H1 (cell line): ENCODE data around the gene FGF12. TPM values are rescaled to one million over a fixed set of nuclear protein-coding genes. Genes with fewer than 3 reads are reported as not detected.

ENCODE experiments used
- CTCF ChIA-PET: fragments of 300-600 bp; sonication (Branson Sonifier 250); formaldehyde crosslinking; loops from one replicate; lab custom pipeline; 2021; ENCODE audit not compliant: partially characterized antibody; lab: Charles Lee
- POLR2A ChIA-PET: fragments of 300-600 bp; sonication (Branson Sonifier 250); formaldehyde crosslinking; loops from one replicate; lab custom pipeline; 2021; ENCODE audit warnings: inconsistent platforms; ENCODE audit not compliant: partially characterized antibody; lab: Charles Lee
- DNase-seq, 2 experiments: peaks; one replicate each; pipeline versions ENCODE4 v3.0.0 to v3.0.0-alpha.2; 2010 to 2022; ENCODE audit warnings: low spot score in 2 of 2, low read depth in 1 of 2, mixed read lengths in 1 of 2
- FAIRE-seq: peaks from 2 replicates; lab custom pipeline; 2011; peaks lifted over from hg19 to GRCh38; lab: Jason Lieb, UNC
- H2AFZ ChIP-seq: 2 replicates; pipeline ENCODE4 v1.8.1; 2012; ENCODE audit warnings: low read length, inconsistent platforms
- H2AK5ac ChIP-seq: 2 replicates; pipeline ENCODE4 v1.6.1; 2013; ENCODE audit warnings: low read depth, low read length
- H2BK120ac ChIP-seq: replicated peaks from 2 replicates; pipeline ENCODE3; 2013; ENCODE audit warnings: low read depth, low read length, inconsistent platforms
- H2BK12ac ChIP-seq: 2 replicates; pipeline ENCODE4 v1.6.1; 2013; ENCODE audit warnings: low read depth, low read length
- H2BK15ac ChIP-seq: 2 replicates; pipeline ENCODE4 v1.6.1; 2013; ENCODE audit warnings: low read length
- H2BK20ac ChIP-seq: 2 replicates; pipeline ENCODE4 v1.6.1; 2013; ENCODE audit warnings: low read length
- H2BK5ac ChIP-seq: 2 replicates; pipeline ENCODE4 v1.6.1; 2013; ENCODE audit warnings: low read depth, low read length
- H3K14ac ChIP-seq: 2 replicates; pipeline ENCODE4 v1.6.1; 2013; ENCODE audit warnings: inconsistent platforms; ENCODE audit not compliant: insufficient read length
- H3K18ac ChIP-seq: 2 replicates; pipeline ENCODE4 v1.6.1; 2013; ENCODE audit warnings: low read length; ENCODE audit errors: extremely low read depth
- H3K23ac ChIP-seq: 2 replicates; pipeline ENCODE4 v1.6.1; 2013; ENCODE audit warnings: inconsistent platforms; ENCODE audit not compliant: insufficient read length
- H3K23me2 ChIP-seq: 2 replicates; pipeline ENCODE4 v1.6.1; 2013; ENCODE audit warnings: low read depth, low read length
- H3K27ac ChIP-seq: 2 replicates; pipeline ENCODE4 v1.6.1; 2011; ENCODE audit warnings: low read depth, low read length, inconsistent platforms
- H3K27me3 ChIP-seq, 4 experiments: replicated peaks in 1 of 4; 1 replicate in 1 of 4; 2 replicates in 3 of 4; pipeline versions ENCODE4 v1.6.1 to v1.8.1; 2011 to 2013; ENCODE audit warnings: low read length in 3 of 4, mild to moderate bottlenecking in 3 of 4, inconsistent platforms in 2 of 4, mixed read lengths in 2 of 4, moderate library complexity in 1 of 4; ENCODE audit not compliant: control insufficient read depth in 3 of 4, insufficient read depth in 3 of 4; ENCODE audit errors: extremely low read depth in 1 of 4
- H3K36me3 ChIP-seq, 4 experiments: 2 replicates each; pipeline versions ENCODE4 v1.6.1 to v1.8.1; 2011 to 2013; ENCODE audit warnings: mild to moderate bottlenecking in 4 of 4, low read length in 3 of 4, moderate library complexity in 2 of 4, control low read depth in 1 of 4, inconsistent platforms in 1 of 4; ENCODE audit not compliant: insufficient read depth in 4 of 4, control insufficient read depth in 2 of 4
- H3K4ac ChIP-seq: replicated peaks from 2 replicates; pipeline ENCODE3; 2013; ENCODE audit warnings: low read length, low read depth, mixed read lengths, inconsistent platforms; ENCODE audit not compliant: insufficient read length
- H3K4me1 ChIP-seq, 4 experiments: replicated peaks in 1 of 4; 1 replicate in 1 of 4; 2 replicates in 3 of 4; pipeline versions ENCODE4 v1.6.1 to v1.8.1; 2011 to 2013; ENCODE audit warnings: low read length in 3 of 4, inconsistent platforms in 2 of 4, mixed read lengths in 1 of 4; ENCODE audit not compliant: insufficient read depth in 4 of 4, control insufficient read depth in 3 of 4
- H3K4me2 ChIP-seq, 2 experiments: 2 replicates each; pipeline versions ENCODE4 v1.6.1 to v1.8.1; 2011 to 2013; ENCODE audit warnings: low read depth in 2 of 2, low read length in 2 of 2, control low read depth in 1 of 2, inconsistent platforms in 1 of 2, mild to moderate bottlenecking in 1 of 2; ENCODE audit not compliant: insufficient read depth in 1 of 2
- H3K4me3 ChIP-seq, 4 experiments: fragments of 200-600, 300-600 bp in 1 of 4; sonication (generic), shearing (Covaris generic), sonication (Bioruptor Twin) in 1 of 4; 2 replicates each; pipeline versions ENCODE4 v1.5.1 to v1.8.1; 2011 to 2016; ENCODE audit warnings: low read length in 4 of 4, low read depth in 3 of 4, control low read depth in 2 of 4, inconsistent platforms in 2 of 4, mild to moderate bottlenecking in 2 of 4, mixed read lengths in 1 of 4, moderate library complexity in 1 of 4; ENCODE audit not compliant: insufficient read depth in 2 of 4; ENCODE audit errors: extremely low read depth in 1 of 4
- H3K56ac ChIP-seq: replicated peaks from 2 replicates; pipeline ENCODE3; 2013; ENCODE audit warnings: low read depth, mild to moderate bottlenecking, mixed read lengths, low read length, inconsistent platforms; ENCODE audit not compliant: insufficient read length
- H3K79me1 ChIP-seq: 2 replicates; pipeline ENCODE4 v1.6.1; 2013; ENCODE audit warnings: low read depth, low read length, control low read depth
- H3K79me2 ChIP-seq, 2 experiments: 2 replicates each; pipeline versions ENCODE4 v1.6.1 to v1.8.1; 2012 to 2013; ENCODE audit warnings: low read length in 2 of 2, mild to moderate bottlenecking in 2 of 2, inconsistent platforms in 1 of 2; ENCODE audit not compliant: insufficient read depth in 2 of 2, control insufficient read depth in 1 of 2
- H3K9ac ChIP-seq, 4 experiments: replicated peaks in 1 of 4; 1 replicate in 1 of 4; 2 replicates in 3 of 4; pipeline versions ENCODE4 v1.6.1 to v1.8.1; 2011 to 2013; ENCODE audit warnings: low read depth in 3 of 4, low read length in 3 of 4, control low read depth in 2 of 4, mild to moderate bottlenecking in 2 of 4, moderate library complexity in 2 of 4, inconsistent platforms in 1 of 4; ENCODE audit errors: extremely low read depth in 1 of 4
- H3K9me3 ChIP-seq, 2 experiments: 2 replicates each; pipeline versions ENCODE4 v1.6.1 to v1.8.1; 2012 to 2013; ENCODE audit warnings: mild to moderate bottlenecking in 2 of 2, moderate library complexity in 2 of 2, control low read depth in 1 of 2, inconsistent platforms in 1 of 2, low read depth in 1 of 2, low read length in 1 of 2, mixed read lengths in 1 of 2; ENCODE audit not compliant: insufficient read depth in 2 of 2
- H4K20me1 ChIP-seq, 2 experiments: replicated peaks in 1 of 2; 2 replicates each; pipeline versions ENCODE3 to v1.8.1; 2011 to 2013; ENCODE audit warnings: inconsistent platforms in 2 of 2, low read length in 2 of 2, mild to moderate bottlenecking in 1 of 2; ENCODE audit not compliant: insufficient read depth in 2 of 2, control insufficient read depth in 1 of 2
- H4K5ac ChIP-seq: 2 replicates; pipeline ENCODE4 v1.6.1; 2013; ENCODE audit warnings: low read length, low read depth, mixed read lengths, inconsistent platforms; ENCODE audit not compliant: insufficient read length
- H4K8ac ChIP-seq: 2 replicates; pipeline ENCODE4 v1.8.0; 2013; ENCODE audit warnings: mild to moderate bottlenecking, moderate library complexity, low read length, inconsistent platforms; ENCODE audit not compliant: insufficient read depth; ENCODE audit errors: extremely low read depth
- H4K91ac ChIP-seq: replicated peaks from 2 replicates; pipeline ENCODE3; 2013; ENCODE audit warnings: low read length, mixed read lengths, inconsistent platforms; ENCODE audit not compliant: insufficient read length
- ATF2 ChIP-seq: IDR thresholded peaks from 2 replicates; pipeline ENCODE4 v1.6.1; 2012; ENCODE audit warnings: low read length, inconsistent platforms
- BRCA1 ChIP-seq: IDR thresholded peaks from 2 replicates; pipeline ENCODE4 v1.6.1; 2012; ENCODE audit warnings: low read depth, low read length, improper control_type of control experiment
- HDAC2 ChIP-seq, 2 experiments: fragments of 300-600 bp in 1 of 2; sonication (generic) in 1 of 2; IDR thresholded peaks; 2 replicates each; pipeline ENCODE4 v1.6.1; 2011 to 2012; ENCODE audit warnings: low read depth in 2 of 2, low read length in 2 of 2, mild to moderate bottlenecking in 2 of 2, moderate library complexity in 2 of 2, borderline replicate concordance in 1 of 2, inconsistent platforms in 1 of 2
- JUND ChIP-seq: IDR thresholded peaks from 2 replicates; pipeline ENCODE4 v1.6.1; 2011; ENCODE audit warnings: mild to moderate bottlenecking, improper control_type of control experiment, low read length
- KDM4A ChIP-seq: IDR thresholded peaks from one replicate; pipeline ENCODE4 v1.7.1; 2012; ENCODE audit warnings: low read depth, mild to moderate bottlenecking, moderate library complexity, low read length, inconsistent platforms; ENCODE audit not compliant: severe bottlenecking
- NANOG ChIP-seq: IDR thresholded peaks from 2 replicates; pipeline ENCODE4 v1.6.1; 2011; ENCODE audit warnings: low read length, low read depth, mild to moderate bottlenecking, inconsistent platforms; ENCODE audit not compliant: insufficient read depth, poor library complexity, severe bottlenecking
- NRF1 ChIP-seq: IDR thresholded peaks from 2 replicates; pipeline ENCODE4 v1.6.1; 2011; ENCODE audit warnings: mild to moderate bottlenecking, low read depth, low read length, improper control_type of control experiment
- SP4 ChIP-seq: IDR thresholded peaks from 2 replicates; pipeline ENCODE4 v1.6.1; 2012; ENCODE audit warnings: low read length, inconsistent platforms
- TEAD4 ChIP-seq: IDR thresholded peaks from 2 replicates; pipeline ENCODE4 v1.6.1; 2012; ENCODE audit warnings: low read depth, low read length, inconsistent platforms, mixed read lengths
- USF2 ChIP-seq: IDR thresholded peaks from 2 replicates; pipeline ENCODE4 v1.6.1; 2011; ENCODE audit warnings: low read length, improper control_type of control experiment
- ZNF274 ChIP-seq: IDR thresholded peaks from 2 replicates; pipeline ENCODE4 v1.7.0; 2012; ENCODE audit warnings: low read length, borderline replicate concordance; ENCODE audit errors: extremely low read depth
- WGBS, 2 experiments: shearing (Covaris generic) in 1 of 2; methylation state at CpG; one replicate each; pipeline versions ENCODE4 v1.1.6 to v1.1.7; 2013 to 2015; ENCODE audit warnings: low lambda C conversion rate in 2 of 2, mixed read lengths in 2 of 2, inconsistent platforms in 1 of 2, low coverage in 1 of 2, missing lambda C conversion rate in 1 of 2; ENCODE audit not compliant: insufficient replicate concordance in 2 of 2, insufficient coverage in 1 of 2, insufficient read length in 1 of 2; ENCODE audit errors: extremely low coverage in 1 of 2, missing lambda C conversion rate in 1 of 2; 5-methylcytosine and 5-hydroxymethylcytosine counted together
- polyA plus RNA-seq, 7 experiments: library from polyadenylated mRNA; depleted of rRNA in 3 of 7; stranded (reverse) in 5 of 7; unstranded in 2 of 7; fragments of >200 nt in 5 of 7; fragments of 200-250 nt in 2 of 7; gene quantifications; 1 replicate in 5 of 7; 2 replicates in 1 of 7; 4 replicates in 1 of 7; pipeline versions ENCODE4 v1.2.1 to v1.2.3, GENCODE V29; 2011 to 2013; ENCODE audit warnings: missing spikeins in 2 of 7, mixed read lengths in 2 of 7
- total RNA-seq: library from RNA; stranded (reverse); fragmentation: NEBNext Ultra II Directional; extraction: Animal tissue kit (Norgen Biotek cat#: 25700); gene quantifications from 2 replicates; pipeline ENCODE4 v1.2.1, GENCODE V29; 2021

Gene FGF12
- total and polyA plus RNA-seq, 2 of the 8 experiments (the other 6 are each of a cell fraction or from before 2014, with no cell fraction given) = 4.1 to 16.6 TPM

DNA sequence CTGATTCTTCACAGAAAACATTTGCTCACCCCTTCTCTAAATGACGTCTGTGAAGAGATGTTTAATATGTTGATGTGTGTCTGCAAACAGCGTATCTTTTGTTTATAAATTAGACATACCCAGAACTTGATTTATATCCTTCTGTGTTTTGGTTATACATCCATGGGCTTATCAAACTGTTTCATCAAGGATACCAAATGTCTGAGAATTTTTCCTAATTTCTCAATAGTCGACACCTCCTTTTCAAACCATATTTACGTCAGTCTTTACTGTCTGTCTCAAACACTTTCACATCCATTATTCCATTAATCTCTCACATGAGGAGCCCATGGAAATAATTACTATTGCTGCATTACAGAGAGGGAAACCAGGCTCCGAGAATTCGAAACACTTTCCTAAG is 85.4 kb downstream of the FGF12 start:
- Histone ChIP-seq H3K27ac (no peak overlapping the region), H2AFZ (no peak overlapping the region), H3K23me2 (no peaks in the 10 kb centered on the region), H2AK5ac (no peak overlapping the region), H2BK12ac (no peak overlapping the region), H3K9me3 (no peaks in the 10 kb centered on the region), H3K79me2 (no peaks in the 10 kb centered on the region), H3K4me1 (no peaks in the 10 kb centered on the region), H4K20me1 (no peaks in the 10 kb centered on the region), H3K23ac (no peak overlapping the region), H4K8ac (no peak overlapping the region), H3K4ac (no peak overlapping the region), H2BK20ac (no peak overlapping the region), H3K36me3 (no peaks in the 10 kb centered on the region), H2BK15ac (no peak overlapping the region), H3K4me2 (no peak overlapping the region), H2BK5ac (no peak overlapping the region), H3K4me3 (no peak overlapping the region), H3K14ac (no peak overlapping the region), H3K56ac (no peak overlapping the region), H4K5ac (no peak overlapping the region), H3K18ac (no peak overlapping the region), H3K27me3 (no peaks in the 10 kb centered on the region), H2BK120ac (no peak overlapping the region), H3K79me1 (no peaks in the 10 kb centered on the region), H3K9ac (no peak overlapping the region), H4K91ac (no peak overlapping the region)
- WGBS, 2 experiments = 73% methylated on average over 6 of the region's 6 CpGs; no CpG with 5 or more reads in 1 of the 2 experiments
- DNase-seq = no peak
- CTCF ChIA-PET = no interaction called here
- POLR2A ChIA-PET = no interaction called here
- FAIRE-seq = no peak
- TF ChIP-seq BRCA1 (no peak), ATF2 (no peak), KDM4A (no peak), JUND (no peak), HDAC2 (IDR thresholded peaks at IDR 0.05; ENCODE audit: borderline replicate concordance in 1 of 2, low read depth in 2 of 2, low read length in 2 of 2) (no peak), USF2 (no peak), SP4 (no peak), ZNF274 (no peak), TEAD4 (no peak), NRF1 (no peak), NANOG (no peak)
